ENCODE data around the gene GTPBP1.
A peak's percentile ranks its signal among the peaks of the same experiment; 100 is the strongest.

Gene GTPBP1

DNA sequence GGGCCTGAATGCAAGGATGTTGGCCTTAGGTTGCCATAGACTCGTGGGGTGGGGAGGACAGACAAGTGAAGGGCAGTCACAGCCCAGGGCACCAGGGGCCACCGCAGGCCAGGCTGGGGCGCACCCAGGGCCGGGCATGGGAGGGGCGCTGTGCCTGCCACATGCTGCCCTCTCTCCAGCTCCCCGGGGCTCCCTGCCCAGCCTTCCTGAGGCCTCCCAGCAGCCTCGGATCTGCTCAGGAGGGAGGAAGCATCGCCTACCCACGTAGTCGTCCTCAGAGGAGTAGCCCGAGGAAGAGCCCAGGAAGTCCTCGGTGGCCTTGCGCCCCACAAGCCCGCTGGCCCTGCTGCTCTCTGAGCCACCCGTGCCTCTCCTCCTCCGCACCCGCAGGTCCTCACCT lies 44.9 kb downstream of the GTPBP1 start:
- Histone ChIP-seq H3F3A (ENCODE audit: control insufficient read depth, insufficient read depth) (peaks cover 11% of the 10 kb centered on the region), H3K4me1 (ENCODE audit: control insufficient read depth, low read length) (peaks cover 44% of the 10 kb centered on the region), H4K20me1 (ENCODE audit: control insufficient read depth, insufficient read depth, low read depth, low read length) (0 out of 2 replicates have a peak, but pooled peaks cover 3% of the 10 kb centered on the region), H3K4me2 (ENCODE audit: low read length) (no peak overlapping the region), H3K9me3 (ENCODE audit: control insufficient read depth, insufficient read depth, low read length) (no peaks in the 10 kb centered on the region), H3K36me3 (ENCODE audit: control insufficient read depth, low read length) (peaks cover 74% of the 10 kb centered on the region), H3K9me2 (replicated peaks; ENCODE audit: control insufficient read depth, low read length) (no peaks in the 10 kb centered on the region), H3K79me2 (ENCODE audit: control insufficient read depth, low read length) (peaks cover 31% of the 10 kb centered on the region), H3K4me3 (ENCODE audit: low read length) (no peak overlapping the region), H3K27me3 (ENCODE audit: control insufficient read depth, low read length) (no peaks in the 10 kb centered on the region), H3K27ac (ENCODE audit: low read depth, low read length) (no peak overlapping the region)
- TF ChIP-seq, protein P1, sequence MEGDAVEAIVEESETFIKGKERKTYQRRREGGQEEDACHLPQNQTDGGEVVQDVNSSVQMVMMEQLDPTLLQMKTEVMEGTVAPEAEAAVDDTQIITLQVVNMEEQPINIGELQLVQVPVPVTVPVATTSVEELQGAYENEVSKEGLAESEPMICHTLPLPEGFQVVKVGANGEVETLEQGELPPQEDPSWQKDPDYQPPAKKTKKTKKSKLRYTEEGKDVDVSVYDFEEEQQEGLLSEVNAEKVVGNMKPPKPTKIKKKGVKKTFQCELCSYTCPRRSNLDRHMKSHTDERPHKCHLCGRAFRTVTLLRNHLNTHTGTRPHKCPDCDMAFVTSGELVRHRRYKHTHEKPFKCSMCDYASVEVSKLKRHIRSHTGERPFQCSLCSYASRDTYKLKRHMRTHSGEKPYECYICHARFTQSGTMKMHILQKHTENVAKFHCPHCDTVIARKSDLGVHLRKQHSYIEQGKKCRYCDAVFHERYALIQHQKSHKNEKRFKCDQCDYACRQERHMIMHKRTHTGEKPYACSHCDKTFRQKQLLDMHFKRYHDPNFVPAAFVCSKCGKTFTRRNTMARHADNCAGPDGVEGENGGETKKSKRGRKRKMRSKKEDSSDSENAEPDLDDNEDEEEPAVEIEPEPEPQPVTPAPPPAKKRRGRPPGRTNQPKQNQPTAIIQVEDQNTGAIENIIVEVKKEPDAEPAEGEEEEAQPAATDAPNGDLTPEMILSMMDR (IDR thresholded peaks at IDR 0.05; ENCODE audit: low read depth, low read length, poor library complexity, severe bottlenecking): no peak
- TF ChIP-seq EZH2phosphoT487 (IDR thresholded peaks at IDR 0.05; ENCODE audit: borderline replicate concordance, low read length): no peak

DNA sequence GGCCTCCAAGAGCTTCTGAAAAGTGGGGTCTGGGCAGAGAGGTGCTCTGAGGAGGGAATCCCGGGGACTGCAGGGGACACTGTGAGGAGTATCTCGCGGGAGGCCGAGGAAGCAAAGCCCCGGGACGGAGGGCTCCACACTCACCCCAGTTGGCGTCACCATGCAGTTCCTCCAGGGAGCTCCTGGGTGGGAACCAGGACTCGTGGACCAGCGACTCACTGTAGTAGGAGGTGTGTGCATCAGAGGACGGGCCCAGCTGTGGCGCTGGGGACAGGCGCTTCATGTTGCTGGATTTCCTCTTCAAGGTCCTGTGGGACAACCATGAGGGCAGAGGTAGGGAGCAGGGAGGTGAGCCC lies 45.3 kb downstream of the GTPBP1 start:
- Histone ChIP-seq H3K27ac (ENCODE audit: low read depth, low read length) (peak overlapping the region; percentile 85; the same call in 1 of the 2 replicates), H3K4me3 (ENCODE audit: low read length) (peak overlapping the region; percentile 64; the same call in 1 of the 2 replicates), H4K20me1 (ENCODE audit: control insufficient read depth, insufficient read depth, low read depth, low read length) (0 out of 2 replicates have a peak, but pooled peaks cover 3% of the 10 kb centered on the region), H3K4me2 (ENCODE audit: low read length) (peak overlapping the region; percentile 71), H3K9me2 (replicated peaks; ENCODE audit: control insufficient read depth, low read length) (no peaks in the 10 kb centered on the region), H3K4me1 (ENCODE audit: control insufficient read depth, low read length) (peaks cover 44% of the 10 kb centered on the region), H3K9me3 (ENCODE audit: control insufficient read depth, insufficient read depth, low read length) (no peaks in the 10 kb centered on the region), H3K36me3 (ENCODE audit: control insufficient read depth, low read length) (peaks cover 70% of the 10 kb centered on the region), H3F3A (ENCODE audit: control insufficient read depth, insufficient read depth) (peaks cover 11% of the 10 kb centered on the region), H3K79me2 (ENCODE audit: control insufficient read depth, low read length) (peaks cover 32% of the 10 kb centered on the region), H3K27me3 (ENCODE audit: control insufficient read depth, low read length) (no peaks in the 10 kb centered on the region)
- TF ChIP-seq EZH2phosphoT487 (IDR thresholded peaks at IDR 0.05; ENCODE audit: borderline replicate concordance, low read length): no peak
- TF ChIP-seq, protein P1 (IDR thresholded peaks at IDR 0.05; ENCODE audit: low read depth, low read length, poor library complexity, severe bottlenecking): no peak

DNA sequence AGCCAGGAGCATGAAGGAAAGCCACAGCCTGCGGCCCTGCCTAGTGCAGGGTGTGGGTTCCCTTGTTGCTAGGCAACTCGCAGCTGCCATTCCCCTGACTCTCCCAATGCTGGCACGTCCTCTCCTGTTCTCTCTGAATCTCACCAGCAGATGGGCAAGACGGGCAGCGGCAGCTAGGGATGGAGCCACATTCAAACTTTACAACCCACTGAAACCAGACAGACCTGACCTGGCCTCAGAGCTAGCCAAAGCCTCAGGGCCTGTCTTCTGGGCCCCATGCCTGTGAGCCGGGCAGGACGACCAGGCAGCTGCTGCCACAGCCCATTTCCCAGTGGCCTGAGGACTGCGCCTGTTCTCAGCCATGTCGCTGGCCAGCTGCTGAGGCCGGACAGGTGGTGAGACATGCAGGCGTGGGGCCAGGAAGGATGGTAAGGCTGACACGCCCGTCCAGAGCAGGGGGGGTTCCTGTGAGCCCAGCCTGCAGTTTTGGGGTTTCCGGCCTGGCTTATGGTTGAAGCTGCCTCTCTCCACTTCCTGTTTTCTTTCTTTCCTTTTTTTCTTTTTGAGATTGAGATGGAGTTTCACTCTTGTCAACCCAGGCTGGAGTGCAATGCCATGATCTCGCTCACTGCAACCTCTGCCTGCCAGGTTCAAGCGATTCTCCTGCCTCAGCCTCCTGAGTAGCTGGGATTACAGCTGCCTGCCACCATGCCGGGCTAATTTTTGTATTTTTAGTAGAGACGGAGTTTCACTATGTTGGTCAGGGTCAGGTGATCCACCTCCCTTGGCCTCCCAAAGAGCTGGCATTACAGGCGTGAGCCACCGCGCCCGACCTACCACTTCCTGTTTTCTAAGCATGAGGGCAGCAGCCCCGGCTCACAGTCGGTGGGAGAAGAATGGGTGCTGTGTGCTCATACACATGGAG lies 45.9 kb downstream of the GTPBP1 start:
- Histone ChIP-seq H3K27me3 (ENCODE audit: control insufficient read depth, low read length) (no peaks in the 10 kb centered on the region), H3K9me2 (replicated peaks; ENCODE audit: control insufficient read depth, low read length) (no peaks in the 10 kb centered on the region), H4K20me1 (ENCODE audit: control insufficient read depth, insufficient read depth, low read depth, low read length) (0 out of 2 replicates have a peak, but pooled peaks cover 3% of the 10 kb centered on the region), H3K27ac (ENCODE audit: low read depth, low read length) (peak overlapping the region; percentile 85), H3K79me2 (ENCODE audit: control insufficient read depth, low read length) (peaks cover 33% of the 10 kb centered on the region), H3F3A (ENCODE audit: control insufficient read depth, insufficient read depth) (peaks cover 11% of the 10 kb centered on the region), H3K4me2 (ENCODE audit: low read length) (peak overlapping the region; percentile 71), H3K4me1 (ENCODE audit: control insufficient read depth, low read length) (peaks cover 49% of the 10 kb centered on the region), H3K4me3 (ENCODE audit: low read length) (peak overlapping the region; percentile 64), H3K36me3 (ENCODE audit: control insufficient read depth, low read length) (peaks cover 67% of the 10 kb centered on the region), H3K9me3 (ENCODE audit: control insufficient read depth, insufficient read depth, low read length) (no peaks in the 10 kb centered on the region)
- TF ChIP-seq, protein P1 (IDR thresholded peaks at IDR 0.05; ENCODE audit: low read depth, low read length, poor library complexity, severe bottlenecking): no peak
- TF ChIP-seq EZH2phosphoT487 (IDR thresholded peaks at IDR 0.05; ENCODE audit: borderline replicate concordance, low read length): no peak
